Neural progenitor cell (in vitro differentiated cells): ENCODE measurements around the gene DNAH9.

ENCODE experiments used
- CTCF ChIP-seq: fragments of 200-600 bp; sonication (generic); IDR thresholded peaks from 2 replicates; pipeline ENCODE4 v1.5.1; 2017; ENCODE audit warnings: antibody characterized with exemption, mild to moderate bottlenecking
- EZH2 ChIP-seq: fragments of 200-600 bp; sonication (generic); IDR thresholded peaks from 2 replicates; pipeline ENCODE4 v1.6.1; 2017; ENCODE audit warnings: antibody characterized with exemption, mild to moderate bottlenecking, moderate library complexity
- EZH2phosphoT487 ChIP-seq: fragments of 200-600 bp; sonication (generic); IDR thresholded peaks from 2 replicates; pipeline ENCODE4 v1.6.1; 2017; ENCODE audit warnings: antibody characterized with exemption

GRCh38 chr17:11832401-11833137 is 234.3 kb downstream of the DNAH9 start:
- no peak for TF ChIP-seq CTCF
- no peak for TF ChIP-seq EZH2phosphoT487
- TF ChIP-seq EZH2, result no peak
